Cerebellar cortex (tissue), 1 donor: ENCODE results near the gene MAPRE2.
A peak's percentile ranks its signal among the peaks of the same experiment; 100 is the strongest.

Experiments
- DNase-seq: peaks from one replicate; pipeline ENCODE4 v3.0.0-alpha.2; 2015; ENCODE audit warnings: low spot score

The MAPRE2 gene

GRCh38 chr18:35062408-35062807 is 21.2 kb downstream of the MAPRE2 start:
- DNase-seq = no peak

- DNase-seq = no peak
These were observed 22.9 kb downstream of the MAPRE2 start for GRCh38 chr18:35063875-35064690.

GRCh38 chr18:35067454-35067853 is 26.2 kb downstream of the MAPRE2 start:
- DNase-seq = no peak

GRCh38 chr18:35071819-35072247 is 30.6 kb downstream of the MAPRE2 start:
- no peak for DNase-seq

GRCh38 chr18:35072616-35073015 is 31.4 kb downstream of the MAPRE2 start:
- no peak for DNase-seq

GRCh38 chr18:35073186-35074105 is 32.2 kb downstream of the MAPRE2 start:
- no peak for DNase-seq

GRCh38 chr18:35074581-35074980 is 33.4 kb downstream of the MAPRE2 start:
- DNase-seq = no peak

- DNase-seq = peak; percentile 52
These were observed 33.9 kb downstream of the MAPRE2 start for GRCh38 chr18:35075132-35075531.

- DNase-seq = no peak
These were observed 35.1 kb downstream of the MAPRE2 start for GRCh38 chr18:35076135-35076924.

GRCh38 chr18:35077937-35078336 is 36.7 kb downstream of the MAPRE2 start:
- no peak for DNase-seq

- no peak for DNase-seq
These were observed 38.8 kb downstream of the MAPRE2 start for GRCh38 chr18:35080058-35080457.

- DNase-seq = no peak
These were observed 42.0 kb downstream of the MAPRE2 start for GRCh38 chr18:35083174-35083712.

- DNase-seq = no peak
These were observed 43.6 kb downstream of the MAPRE2 start for GRCh38 chr18:35084494-35085449.

GRCh38 chr18:35085450-35086380 is 44.5 kb downstream of the MAPRE2 start:
- peak; percentile 40 for DNase-seq

GRCh38 chr18:35086704-35087103 is 45.5 kb downstream of the MAPRE2 start:
- DNase-seq = no peak

- peak; percentile 59 for DNase-seq
These were observed 46.5 kb downstream of the MAPRE2 start for GRCh38 chr18:35087726-35088125.

- no peak for DNase-seq
These were observed 47.7 kb downstream of the MAPRE2 start for GRCh38 chr18:35088921-35089320.

GRCh38 chr18:35089382-35089781 is 48.2 kb downstream of the MAPRE2 start:
- DNase-seq = no peak

GRCh38 chr18:35089891-35090550 is 48.8 kb downstream of the MAPRE2 start:
- DNase-seq = no peak
